Measurements from ENCODE around the gene DHRS12.

- TF ChIP-seq, protein P1, sequence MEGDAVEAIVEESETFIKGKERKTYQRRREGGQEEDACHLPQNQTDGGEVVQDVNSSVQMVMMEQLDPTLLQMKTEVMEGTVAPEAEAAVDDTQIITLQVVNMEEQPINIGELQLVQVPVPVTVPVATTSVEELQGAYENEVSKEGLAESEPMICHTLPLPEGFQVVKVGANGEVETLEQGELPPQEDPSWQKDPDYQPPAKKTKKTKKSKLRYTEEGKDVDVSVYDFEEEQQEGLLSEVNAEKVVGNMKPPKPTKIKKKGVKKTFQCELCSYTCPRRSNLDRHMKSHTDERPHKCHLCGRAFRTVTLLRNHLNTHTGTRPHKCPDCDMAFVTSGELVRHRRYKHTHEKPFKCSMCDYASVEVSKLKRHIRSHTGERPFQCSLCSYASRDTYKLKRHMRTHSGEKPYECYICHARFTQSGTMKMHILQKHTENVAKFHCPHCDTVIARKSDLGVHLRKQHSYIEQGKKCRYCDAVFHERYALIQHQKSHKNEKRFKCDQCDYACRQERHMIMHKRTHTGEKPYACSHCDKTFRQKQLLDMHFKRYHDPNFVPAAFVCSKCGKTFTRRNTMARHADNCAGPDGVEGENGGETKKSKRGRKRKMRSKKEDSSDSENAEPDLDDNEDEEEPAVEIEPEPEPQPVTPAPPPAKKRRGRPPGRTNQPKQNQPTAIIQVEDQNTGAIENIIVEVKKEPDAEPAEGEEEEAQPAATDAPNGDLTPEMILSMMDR (conservative IDR thresholded peaks at IDR 0.05; ENCODE audit: low read depth, low read length): no peak
- TF ChIP-seq EZH2 (IDR thresholded peaks at IDR 0.05; ENCODE audit: low read length, unreplicated experiment) (no peak), EZH2phosphoT487 (IDR thresholded peaks at IDR 0.05; ENCODE audit: borderline replicate concordance, low read length) (no peak)
These were observed 21.2 kb upstream of the DHRS12 start for GRCh38 chr13:51825165-51825592.
